WERI-Rb-1 (cell line): ENCODE measurements around the gene PLK5.
A peak's percentile ranks its signal among the peaks of the same experiment; 100 is the strongest.

Experiments used
- DNase-seq: peaks from one replicate; pipeline ENCODE4 v3.0.0-alpha.2; 2020
- H3K27ac ChIP-seq: fragments of 250-450 bp; sonication (Bioruptor Pico); 2 replicates; pipeline ENCODE4 v1.5.1; 2020; ENCODE audit warnings: mild to moderate bottlenecking, moderate library complexity
- H3K27me3 ChIP-seq: fragments of 250-450 bp; sonication (Bioruptor Pico); 2 replicates; pipeline ENCODE4 v1.5.1; 2021; ENCODE audit warnings: mild to moderate bottlenecking, low read depth, moderate library complexity; ENCODE audit not compliant: insufficient read depth, severe bottlenecking
- H3K36me3 ChIP-seq: fragments of 250-450 bp; sonication (Bioruptor Pico); 2 replicates; pipeline ENCODE4 v1.5.1; 2020; ENCODE audit warnings: mild to moderate bottlenecking, moderate library complexity
- H3K4me3 ChIP-seq: 2 replicates; pipeline ENCODE4 v1.5.1; 2011; ENCODE audit warnings: low read depth, mild to moderate bottlenecking, control low read depth, low read length
- H3K9me3 ChIP-seq: fragments of 250-450 bp; sonication (Bioruptor Pico); 2 replicates; pipeline ENCODE4 v1.5.1; 2021; ENCODE audit warnings: mild to moderate bottlenecking, moderate library complexity; ENCODE audit not compliant: severe bottlenecking
- TF ChIP-seq, protein P1 (sequence below): IDR thresholded peaks from 2 replicates; pipeline ENCODE4 v1.5.1; 2011; ENCODE audit warnings: low read depth, mild to moderate bottlenecking, control low read depth, inconsistent platforms, low read length

The PLK5 gene

DNA sequence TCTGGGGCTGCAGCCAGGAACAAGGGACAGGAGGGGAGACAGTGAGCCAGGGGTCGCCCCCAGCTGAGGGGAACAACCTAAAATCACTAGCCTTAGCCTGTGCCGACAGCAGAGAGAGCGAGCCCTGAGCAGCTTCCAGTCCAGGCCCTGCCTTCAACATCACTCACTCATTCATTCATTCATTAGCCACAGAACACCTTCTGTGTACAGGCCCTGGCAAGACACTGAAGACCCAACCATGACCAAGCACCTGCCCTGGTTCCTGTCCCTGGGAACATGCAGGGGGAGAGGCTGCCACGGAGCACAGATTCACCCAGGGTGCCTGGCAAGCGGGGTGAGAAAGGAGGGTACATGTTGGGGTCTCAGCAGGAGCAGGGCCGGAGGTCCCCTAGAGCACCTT lies 39.4 kb downstream of the PLK5 start:
- no peak for DNase-seq
- Histone ChIP-seq H3K4me3 (no peak overlapping the region), H3K27ac (no peak overlapping the region), H3K36me3 (peaks cover 76% of the 10 kb centered on the region), H3K9me3 (no peaks in the 10 kb centered on the region), H3K27me3 (no peaks in the 10 kb centered on the region)
- TF ChIP-seq, protein P1, sequence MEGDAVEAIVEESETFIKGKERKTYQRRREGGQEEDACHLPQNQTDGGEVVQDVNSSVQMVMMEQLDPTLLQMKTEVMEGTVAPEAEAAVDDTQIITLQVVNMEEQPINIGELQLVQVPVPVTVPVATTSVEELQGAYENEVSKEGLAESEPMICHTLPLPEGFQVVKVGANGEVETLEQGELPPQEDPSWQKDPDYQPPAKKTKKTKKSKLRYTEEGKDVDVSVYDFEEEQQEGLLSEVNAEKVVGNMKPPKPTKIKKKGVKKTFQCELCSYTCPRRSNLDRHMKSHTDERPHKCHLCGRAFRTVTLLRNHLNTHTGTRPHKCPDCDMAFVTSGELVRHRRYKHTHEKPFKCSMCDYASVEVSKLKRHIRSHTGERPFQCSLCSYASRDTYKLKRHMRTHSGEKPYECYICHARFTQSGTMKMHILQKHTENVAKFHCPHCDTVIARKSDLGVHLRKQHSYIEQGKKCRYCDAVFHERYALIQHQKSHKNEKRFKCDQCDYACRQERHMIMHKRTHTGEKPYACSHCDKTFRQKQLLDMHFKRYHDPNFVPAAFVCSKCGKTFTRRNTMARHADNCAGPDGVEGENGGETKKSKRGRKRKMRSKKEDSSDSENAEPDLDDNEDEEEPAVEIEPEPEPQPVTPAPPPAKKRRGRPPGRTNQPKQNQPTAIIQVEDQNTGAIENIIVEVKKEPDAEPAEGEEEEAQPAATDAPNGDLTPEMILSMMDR, result no peak

DNA sequence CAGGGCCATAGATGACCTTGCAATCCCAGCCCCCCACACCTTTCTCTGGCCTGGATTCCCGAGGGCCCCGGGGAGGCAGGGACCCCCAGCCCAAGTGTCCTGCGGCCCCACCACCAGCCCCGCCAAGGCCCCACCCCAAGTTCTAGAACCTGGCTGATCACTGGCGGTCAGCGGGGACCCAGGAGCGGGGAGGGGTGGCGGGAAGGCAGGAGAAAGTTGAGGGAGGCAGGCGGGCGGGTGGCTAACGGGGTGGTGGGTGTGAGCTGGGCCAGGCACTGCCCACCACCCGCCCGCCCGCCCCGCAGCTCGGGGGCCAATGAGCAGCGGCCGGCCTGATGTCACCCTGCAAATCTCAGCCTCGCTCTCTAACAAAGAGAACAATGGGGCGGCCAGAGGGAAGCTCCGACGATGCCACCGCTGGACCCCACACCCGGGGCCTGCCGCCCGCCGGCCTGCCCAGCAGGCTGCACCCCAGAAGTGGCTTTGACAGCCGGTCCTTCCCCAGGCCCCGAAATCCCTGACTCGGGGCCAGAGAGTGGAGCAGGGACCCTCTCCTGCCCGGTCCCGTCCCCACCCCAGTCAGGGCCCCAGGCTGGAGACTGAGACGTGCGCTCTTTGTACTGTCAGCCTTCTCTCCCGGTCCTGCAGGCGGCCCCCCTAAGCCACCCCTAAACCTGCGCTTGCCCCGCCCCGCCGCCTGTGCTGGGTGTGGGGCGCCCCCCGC lies 42.7 kb downstream of the PLK5 start:
- Histone ChIP-seq H3K27ac (peak overlapping the region; percentile 99), H3K27me3 (no peaks in the 10 kb centered on the region), H3K9me3 (peaks cover 8% of the 10 kb centered on the region), H3K36me3 (peaks cover 50% of the 10 kb centered on the region), H3K4me3 (peak overlapping the region; percentile 82)
- peak; percentile 89 for DNase-seq
- TF ChIP-seq, protein P1, result no peak

DNA sequence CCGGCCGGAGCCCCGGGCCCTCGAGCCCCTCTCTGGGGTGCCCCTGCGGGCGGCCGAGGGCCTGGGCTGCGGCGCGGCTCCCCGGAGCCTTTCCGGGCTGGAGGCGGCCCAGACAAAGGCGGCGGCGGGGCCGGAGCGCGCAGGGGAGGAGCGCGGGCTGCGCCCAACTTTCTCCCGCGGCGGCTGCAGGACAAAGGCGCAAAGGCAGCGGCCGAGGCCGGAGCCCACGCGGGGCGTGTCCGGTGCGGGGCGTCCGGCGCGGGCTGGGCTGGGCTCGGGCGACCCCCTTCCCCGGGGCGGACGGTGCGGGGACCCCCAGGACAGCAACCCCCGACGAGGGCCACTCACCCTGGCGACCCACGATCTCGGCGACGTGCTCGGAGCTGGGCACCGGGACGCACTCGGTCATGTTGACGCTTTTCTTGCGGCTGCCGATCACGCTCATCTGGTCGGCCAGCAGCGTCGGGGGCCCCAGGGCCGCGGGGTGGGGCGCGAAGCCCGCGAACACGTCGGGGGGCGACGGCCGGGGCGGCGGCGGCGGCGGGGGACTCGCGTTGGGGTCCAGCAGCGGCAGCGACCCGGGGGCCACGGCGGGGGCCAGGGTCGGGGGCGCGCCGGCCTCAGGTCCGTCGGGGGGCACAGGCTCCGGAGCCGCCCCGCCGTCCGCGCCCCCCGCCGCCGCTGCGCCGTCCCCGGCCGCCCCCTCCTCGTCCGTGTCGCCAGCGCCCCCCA lies 43.4 kb downstream of the PLK5 start:
- Histone ChIP-seq H3K9me3 (peaks cover 8% of the 10 kb centered on the region), H3K27ac (peak overlapping the region; percentile 99), H3K4me3 (peak overlapping the region; percentile 82), H3K27me3 (no peaks in the 10 kb centered on the region), H3K36me3 (peaks cover 44% of the 10 kb centered on the region)
- no peak for DNase-seq
- TF ChIP-seq, protein P1, result no peak

DNA sequence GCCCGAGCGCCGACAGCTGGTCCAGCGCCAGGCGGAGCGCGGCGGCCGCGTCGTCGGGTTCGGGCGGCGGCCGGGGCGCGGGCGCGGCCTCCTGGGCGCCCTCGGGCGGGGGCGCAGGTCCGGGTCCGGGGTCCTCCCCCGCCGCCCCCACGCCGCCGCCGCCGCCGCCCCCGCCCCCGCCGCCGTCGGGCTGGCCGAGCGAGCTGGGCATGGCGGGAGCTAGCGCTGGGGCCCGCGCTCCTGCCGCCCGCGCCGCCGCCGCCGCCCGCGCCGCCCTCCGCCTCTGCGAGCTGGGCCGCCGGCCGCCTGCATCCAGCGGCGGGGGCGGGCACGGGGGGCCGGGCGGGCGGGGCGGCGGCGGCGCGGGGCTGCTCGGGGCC lies 44.0 kb downstream of the PLK5 start:
- no peak overlapping the region for H3K27ac ChIP-seq
- TF ChIP-seq, protein P1, result no peak
- peaks cover 8% of the 10 kb centered on the region for H3K9me3 ChIP-seq
- peaks cover 39% of the 10 kb centered on the region for H3K36me3 ChIP-seq
- DNase-seq, result no peak
- no peaks in the 10 kb centered on the region for H3K27me3 ChIP-seq
- H3K4me3 ChIP-seq, result no peak overlapping the region

DNA sequence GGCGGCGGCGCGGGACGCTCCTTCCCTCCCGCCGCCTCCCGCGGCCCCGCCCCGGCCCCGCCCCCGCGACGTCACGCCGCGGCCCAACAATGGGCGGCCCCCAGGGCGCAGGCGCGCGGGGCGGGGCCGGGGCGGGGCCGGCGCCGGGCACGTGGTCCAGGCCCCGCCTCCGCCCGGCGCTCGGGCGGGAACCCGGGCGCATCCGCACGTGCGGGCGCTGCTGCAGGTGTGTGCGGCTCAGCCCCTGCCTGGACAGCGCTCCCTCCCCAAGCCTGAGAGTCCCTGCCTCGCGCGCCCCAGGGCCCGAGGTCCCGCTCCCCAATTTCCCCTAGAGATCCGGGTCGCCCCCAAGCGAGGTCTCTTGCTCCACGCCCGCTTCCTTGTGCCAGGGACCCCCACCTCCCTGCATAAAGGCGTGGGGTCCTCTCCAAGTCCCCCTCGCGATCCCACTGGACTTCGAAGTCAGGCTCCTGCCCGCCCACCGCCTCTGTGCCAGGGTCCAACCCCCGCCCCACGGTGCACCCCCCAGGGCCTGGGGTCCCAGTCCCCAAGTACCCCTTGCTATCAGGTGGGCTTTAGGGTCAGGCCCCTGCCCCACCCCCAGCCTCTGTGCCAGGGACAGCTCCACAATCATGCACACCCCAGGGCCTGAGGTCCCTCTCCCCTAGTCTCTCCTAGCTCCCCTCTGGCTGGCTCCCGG lies 44.6 kb downstream of the PLK5 start, which contains the start of gene MEX3D:
TSS of gene MEX3D (minus strand) at position 6 of the 700 bp plus-strand sequence. CDS start 267 bp downstream, outside the sequence.
- no peaks in the 10 kb centered on the region for H3K27me3 ChIP-seq
- DNase-seq, result peak; percentile 71
- peak within 1 kb of the TSS; percentile 82 for H3K4me3 ChIP-seq
- peak within 1 kb of the TSS; percentile 99 for H3K27ac ChIP-seq
- H3K9me3 ChIP-seq, result peaks cover 8% of the 10 kb centered on the region
- TF ChIP-seq, protein P1, result no peak
- peaks cover 33% of the 10 kb centered on the region for H3K36me3 ChIP-seq
